ENCODE results near the gene FAM187B. TPM values are rescaled to one million over a fixed set of nuclear protein-coding genes. Genes with fewer than 3 reads are reported as not detected.

Gene FAM187B
- total RNA-seq, 1 experiment from 2014 or later, result not detected

GRCh38 chr19:35231956-35232645 lies 3.6 kb upstream of the FAM187B start:
- H3K18ac ChIP-seq (ENCODE audit: insufficient read length, low read depth, low read length), result no peak overlapping the region
- H4K8ac ChIP-seq (replicated peaks; ENCODE audit: insufficient read length, low read depth, low read length), result no peak overlapping the region
- no peak overlapping the region for H2AFZ ChIP-seq (ENCODE audit: low read length)
- no peak overlapping the region for H2BK20ac ChIP-seq (ENCODE audit: low read depth, low read length, poor library complexity, severe bottlenecking)
- H3T11ph ChIP-seq (ENCODE audit: low read length), result no peak overlapping the region
- no peak for TF ChIP-seq CTCF (conservative IDR thresholded peaks at IDR 0.05)
- no peak overlapping the region for H3K9ac ChIP-seq (ENCODE audit: extremely low read depth, insufficient read length, low read length)
- H2BK120ac ChIP-seq (ENCODE audit: low read depth, low read length, poor library complexity, severe bottlenecking), result no peak overlapping the region
- peak overlapping the region; percentile 76 for H3K56ac ChIP-seq (ENCODE audit: insufficient read length, low read depth, low read length)
- peaks cover 5 to 13% of the 10 kb centered on the region in 2 experiments; a peak in 2 of 5 replicates for H3K9me3 Mint-ChIP-seq
- no peak overlapping the region for H2BK12ac ChIP-seq (ENCODE audit: insufficient read length, low read depth, low read length)
- H3K23me2 ChIP-seq (ENCODE audit: insufficient read length, low read depth, low read length, poor library complexity, severe bottlenecking), result no peaks in the 10 kb centered on the region
- no peaks in the 10 kb centered on the region; a peak in 1 of 4 replicates for H3K4me1 Mint-ChIP-seq
- H3K14ac ChIP-seq (ENCODE audit: insufficient read depth, low read length), result no peak overlapping the region; the same call in 1 of the 2 replicates
- no peaks in the 10 kb centered on the region for H4K20me1 ChIP-seq (ENCODE audit: control insufficient read depth, insufficient read depth, insufficient read length)
- no peaks in the 10 kb centered on the region for H3K27me3 ChIP-seq (ENCODE audit: insufficient read depth, low read length)
- no peak overlapping the region for H2BK5ac ChIP-seq (ENCODE audit: insufficient read length, low read length)
- H4K91ac ChIP-seq (ENCODE audit: insufficient read length, low read depth, low read length), result no peak overlapping the region
- no peak overlapping the region; a peak in 1 of 7 replicates for H3K27ac Mint-ChIP-seq
- H3K9me3 ChIP-seq (ENCODE audit: control insufficient read depth, low read depth, low read length), result no peaks in the 10 kb centered on the region
- H3K4me1 ChIP-seq (ENCODE audit: insufficient read depth, low read length), result no peaks in the 10 kb centered on the region; the same call in 1 of the 2 replicates
- H3K27ac ChIP-seq (ENCODE audit: insufficient read length, low read depth, low read length), result no peak overlapping the region
- H3K36me3 Mint-ChIP-seq (ENCODE audit: insufficient read depth in 1 of 3, low read depth in 3 of 3), result peaks cover 0 to 4% (median 1%) of the 10 kb centered on the region in 3 experiments; a peak in 1 of 7 replicates
- no peak overlapping the region for H4K5ac ChIP-seq (ENCODE audit: insufficient read length, low read depth, low read length)
- H3K79me2 ChIP-seq (ENCODE audit: insufficient read depth, low read length), result no peaks in the 10 kb centered on the region
- peaks cover 6% of the 10 kb centered on the region for H3K27me3 Mint-ChIP-seq (ENCODE audit: low read depth)
- H3K4ac ChIP-seq (ENCODE audit: low read depth, low read length), result no peak overlapping the region
- H3K4me2 ChIP-seq (ENCODE audit: insufficient read depth, insufficient read length, low read length), result no peak overlapping the region
- no peak for DNase-seq
- no peak overlapping the region for H3K23ac ChIP-seq (ENCODE audit: insufficient read length, low read depth, low read length)
- WGBS (ENCODE audit: extremely low coverage, insufficient read length, low lambda C conversion rate), result no CpG with 5 or more reads among the region's 14 CpGs
- no peaks in the 10 kb centered on the region for H3K79me1 ChIP-seq (ENCODE audit: insufficient read depth, low read depth, low read length, poor library complexity, severe bottlenecking)
- no peak overlapping the region for H3K4me3 Mint-ChIP-seq
- no peak overlapping the region; the same call in 1 of the 2 replicates for H2BK15ac ChIP-seq (ENCODE audit: low read depth, low read length)
- no peak overlapping the region for H2AK5ac ChIP-seq (ENCODE audit: insufficient read length, low read length)

Data from H9 (cell line).